Tibial artery (tissue), 4 donors: Measurements from ENCODE around the gene GLRA2.

ENCODE experiments used
- DNase-seq, 2 donors: peaks; one replicate each; pipeline ENCODE4 v3.0.0-alpha.2; 2019
- H3K27ac ChIP-seq, 2 donors: fragments of 200-600 bp; sonication (generic) in 1 of 2; 1 replicate in 1 of 2; 2 replicates in 1 of 2; pipeline ENCODE4 v1.5.1; 2018 to 2019; ENCODE audit warnings: mild to moderate bottlenecking in 1 of 2
- H3K27me3 ChIP-seq, 2 donors: fragments of 200-600 bp; sonication (generic) in 1 of 2; one replicate each; pipeline versions ENCODE4 v1.5.1 to v1.6.0; 2016 to 2019
- H3K36me3 ChIP-seq, 3 donors: fragments of 200-600 bp; sonication (generic) in 2 of 3; one replicate each; pipeline ENCODE4 v1.5.1; 2016 to 2019; ENCODE audit warnings: mild to moderate bottlenecking in 2 of 3
- H3K4me1 ChIP-seq, 4 donors: fragments of 200-600 bp; sonication (generic) in 2 of 4; 1 replicate in 3 of 4; 2 replicates in 1 of 4; pipeline ENCODE4 v1.5.1; 2016 to 2019
- H3K4me3 ChIP-seq, 2 donors: fragments of 200-600 bp; sonication (generic) in 1 of 2; 1 replicate in 1 of 2; 2 replicates in 1 of 2; pipeline ENCODE4 v1.5.1; 2018 to 2019; ENCODE audit warnings: mild to moderate bottlenecking in 2 of 2
- H3K9me3 ChIP-seq, 3 donors: fragments of 200-600 bp; sonication (generic) in 1 of 3; one replicate each; pipeline ENCODE4 v1.5.1; 2016 to 2019
- intact Hi-C: fragments of 100-400 bp; cut with DNase I; formaldehyde crosslinking; loops from one replicate; pipeline ENCODE4 v1.15.0; 2023; ENCODE audit warnings: low total_unique reads
- TF ChIP-seq, protein P1 (sequence below), 2 experiments: fragments of 200-600 bp in 1 of 2; fragments of 450-650 bp in 1 of 2; IDR thresholded peaks; one replicate each; pipeline ENCODE4 v1.5.1; 2017 to 2019; ENCODE audit warnings: antibody characterized with exemption in 2 of 2, mild to moderate bottlenecking in 1 of 2, moderate library complexity in 1 of 2

Gene GLRA2

DNA sequence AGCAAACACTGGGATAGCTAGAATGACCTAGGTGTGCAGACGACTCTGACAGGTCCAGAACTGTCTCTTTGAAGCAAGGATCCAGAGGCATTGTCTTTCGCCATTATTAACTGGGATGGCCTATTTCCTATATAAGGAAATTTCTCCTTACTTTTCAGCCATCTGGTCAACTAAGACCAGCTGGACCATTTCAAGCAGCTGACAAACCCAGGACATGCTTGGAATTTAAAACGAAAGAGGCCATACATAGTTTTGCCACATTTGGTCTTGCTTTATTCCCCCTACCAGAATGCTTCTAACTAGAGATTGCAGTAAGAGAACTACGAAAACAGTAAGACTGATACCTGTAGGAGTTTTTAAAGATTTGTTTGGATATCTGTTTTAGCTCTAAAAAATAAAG is 87.0 kb downstream of the GLRA2 start:
- H3K4me1 ChIP-seq = no peaks in the 10 kb centered on the region
- H3K4me3 ChIP-seq = no peak overlapping the region
- H3K36me3 ChIP-seq = no peaks in the 10 kb centered on the region
- no peaks in the 10 kb centered on the region for H3K27me3 ChIP-seq
- H3K27ac ChIP-seq = no peak overlapping the region
- intact Hi-C loops = no loop called here
- H3K9me3 ChIP-seq = no peaks in the 10 kb centered on the region
- TF ChIP-seq, protein P1, sequence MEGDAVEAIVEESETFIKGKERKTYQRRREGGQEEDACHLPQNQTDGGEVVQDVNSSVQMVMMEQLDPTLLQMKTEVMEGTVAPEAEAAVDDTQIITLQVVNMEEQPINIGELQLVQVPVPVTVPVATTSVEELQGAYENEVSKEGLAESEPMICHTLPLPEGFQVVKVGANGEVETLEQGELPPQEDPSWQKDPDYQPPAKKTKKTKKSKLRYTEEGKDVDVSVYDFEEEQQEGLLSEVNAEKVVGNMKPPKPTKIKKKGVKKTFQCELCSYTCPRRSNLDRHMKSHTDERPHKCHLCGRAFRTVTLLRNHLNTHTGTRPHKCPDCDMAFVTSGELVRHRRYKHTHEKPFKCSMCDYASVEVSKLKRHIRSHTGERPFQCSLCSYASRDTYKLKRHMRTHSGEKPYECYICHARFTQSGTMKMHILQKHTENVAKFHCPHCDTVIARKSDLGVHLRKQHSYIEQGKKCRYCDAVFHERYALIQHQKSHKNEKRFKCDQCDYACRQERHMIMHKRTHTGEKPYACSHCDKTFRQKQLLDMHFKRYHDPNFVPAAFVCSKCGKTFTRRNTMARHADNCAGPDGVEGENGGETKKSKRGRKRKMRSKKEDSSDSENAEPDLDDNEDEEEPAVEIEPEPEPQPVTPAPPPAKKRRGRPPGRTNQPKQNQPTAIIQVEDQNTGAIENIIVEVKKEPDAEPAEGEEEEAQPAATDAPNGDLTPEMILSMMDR (IDR thresholded peaks at IDR 0.05) = no peak
- DNase-seq = no peak

DNA sequence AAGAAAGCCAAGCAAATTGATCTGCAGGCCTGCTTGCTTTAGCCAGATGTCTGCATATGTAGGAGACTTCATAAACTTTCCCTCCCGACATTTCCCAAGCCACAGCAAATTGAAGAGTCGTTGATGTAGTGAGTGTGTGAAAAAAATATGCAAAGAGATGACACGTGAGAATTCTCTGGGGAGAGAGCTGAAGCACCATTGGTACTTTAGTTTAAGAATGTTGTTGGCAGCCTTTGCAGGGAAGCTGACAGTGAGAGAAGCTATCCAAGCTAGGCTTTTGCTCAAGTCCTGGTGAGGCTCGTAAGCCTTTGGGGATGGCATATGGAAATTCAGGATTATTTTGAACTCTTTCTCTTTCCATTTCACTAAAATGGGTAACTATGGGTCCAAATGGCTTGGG is 87.5 kb downstream of the GLRA2 start:
- no peaks in the 10 kb centered on the region for H3K4me1 ChIP-seq
- H3K4me3 ChIP-seq = no peak overlapping the region
- H3K27me3 ChIP-seq = no peaks in the 10 kb centered on the region
- intact Hi-C loops = no loop called here
- H3K36me3 ChIP-seq = no peaks in the 10 kb centered on the region
- no peak overlapping the region for H3K27ac ChIP-seq
- TF ChIP-seq, protein P1 (IDR thresholded peaks at IDR 0.05) = no peak
- H3K9me3 ChIP-seq = no peaks in the 10 kb centered on the region
- DNase-seq = no peak

DNA sequence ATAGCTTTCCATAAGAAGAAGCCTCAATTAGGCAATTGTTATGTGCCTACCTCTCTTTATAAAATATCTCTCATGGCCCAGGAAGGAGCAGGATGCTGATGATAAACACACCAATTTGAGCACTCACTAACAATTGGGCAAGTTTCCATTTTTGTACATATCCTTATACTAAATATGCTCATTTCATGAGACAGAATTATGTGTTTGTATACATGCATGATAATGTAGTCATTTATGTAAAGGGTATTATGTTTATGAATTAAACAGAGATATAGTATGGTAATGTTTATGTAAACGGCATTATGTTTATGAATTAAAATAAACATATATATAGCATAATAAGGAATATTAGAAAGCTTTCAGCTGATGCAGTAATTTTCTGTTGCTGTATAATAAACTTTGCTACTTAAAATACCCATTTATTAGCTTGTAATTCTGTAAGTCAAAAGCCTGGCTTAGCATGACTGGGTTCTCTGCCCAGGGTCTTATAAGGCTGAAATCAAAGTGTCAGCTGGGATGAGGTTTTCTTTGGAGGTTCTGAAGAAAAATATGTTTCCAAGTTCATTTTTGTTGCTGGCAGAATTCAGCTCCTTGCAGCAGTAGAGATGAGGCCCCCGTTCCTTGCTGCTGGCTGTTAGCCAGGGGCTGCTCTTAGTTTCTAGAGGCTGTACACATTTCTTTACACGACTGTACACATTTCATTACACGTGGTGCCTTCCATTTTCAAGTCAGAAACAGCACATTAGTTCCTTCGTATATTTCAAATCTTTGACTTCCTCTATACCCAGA is 89.0 kb downstream of the GLRA2 start:
- Histone ChIP-seq H3K9me3 (no peaks in the 10 kb centered on the region), H3K27me3 (no peaks in the 10 kb centered on the region), H3K27ac (no peak overlapping the region), H3K4me1 (no peaks in the 10 kb centered on the region), H3K4me3 (no peak overlapping the region), H3K36me3 (no peaks in the 10 kb centered on the region)
- TF ChIP-seq, protein P1 (IDR thresholded peaks at IDR 0.05) = no peak
- no peak for DNase-seq
- intact Hi-C loops = no loop called here

DNA sequence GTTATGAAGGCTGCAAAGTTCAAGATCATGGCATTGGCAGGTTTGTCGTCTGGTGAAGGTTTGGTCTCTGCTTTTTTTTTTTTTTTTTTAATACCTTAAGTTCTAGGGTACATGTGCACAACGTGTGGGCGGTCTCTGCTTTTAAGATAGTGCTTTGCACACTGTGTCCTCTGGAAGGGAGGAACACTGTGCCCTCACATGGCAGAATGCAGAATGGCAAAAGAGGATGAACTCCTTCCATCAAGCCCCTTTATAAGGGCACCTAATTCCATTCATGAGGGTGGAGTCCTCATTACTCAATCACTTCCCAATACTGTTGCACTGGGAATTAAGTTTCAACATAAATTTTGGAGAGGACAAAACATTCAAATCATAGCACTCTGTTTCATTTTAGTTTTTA is 101.4 kb downstream of the GLRA2 start:
- H3K27me3 ChIP-seq = no peaks in the 10 kb centered on the region
- no peaks in the 10 kb centered on the region for H3K4me1 ChIP-seq
- no peak overlapping the region for H3K27ac ChIP-seq
- TF ChIP-seq, protein P1 (IDR thresholded peaks at IDR 0.05) = no peak
- intact Hi-C loops = no loop called here
- no peak overlapping the region for H3K4me3 ChIP-seq
- H3K36me3 ChIP-seq = no peaks in the 10 kb centered on the region
- no peaks in the 10 kb centered on the region for H3K9me3 ChIP-seq
- DNase-seq = no peak

DNA sequence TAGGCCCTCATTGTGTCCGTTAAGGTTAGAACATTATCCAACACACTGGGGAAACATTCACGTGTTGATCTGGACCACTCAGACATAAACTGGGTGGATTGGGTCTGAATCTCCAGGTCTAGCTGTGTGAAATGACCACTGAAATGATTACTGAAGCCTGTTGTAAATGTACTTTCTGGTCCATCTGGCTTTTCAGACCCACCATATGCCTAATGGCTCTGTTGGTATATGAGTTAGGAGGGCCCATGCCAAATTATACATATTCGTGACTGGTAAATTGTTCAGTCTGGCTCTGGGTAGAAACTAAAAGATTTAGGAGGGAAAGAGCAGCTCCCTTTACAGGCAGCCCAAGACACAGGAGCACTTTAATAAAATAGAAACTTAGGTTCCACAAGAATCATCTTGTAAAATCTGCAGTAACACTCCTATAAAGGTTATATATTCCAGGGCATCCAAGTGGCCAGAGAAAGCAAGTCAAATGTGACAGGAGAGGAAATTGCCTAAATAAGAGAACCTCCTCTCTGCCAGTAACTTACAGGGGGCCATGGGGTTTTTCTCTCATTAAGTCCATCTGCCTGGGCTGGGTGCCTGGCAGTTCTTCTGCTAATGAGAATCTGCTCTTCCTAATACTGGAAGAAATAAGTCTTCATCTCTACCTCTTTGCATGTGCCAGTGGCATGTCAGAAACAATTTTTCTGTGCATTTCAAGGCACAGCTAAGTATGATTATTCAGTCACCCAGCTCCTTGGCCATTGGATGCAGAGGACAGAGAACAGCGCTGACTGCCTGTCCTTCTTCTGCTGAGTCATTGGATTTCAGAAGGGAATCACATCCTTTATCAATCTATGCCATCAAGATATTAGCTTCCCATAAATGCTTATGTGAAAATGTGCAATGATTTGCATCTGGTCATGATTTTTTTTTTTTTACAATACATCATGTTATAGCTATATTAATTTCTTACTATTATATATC is 112.6 kb downstream of the GLRA2 start:
- intact Hi-C loops = no loop called here
- TF ChIP-seq, protein P1 (IDR thresholded peaks at IDR 0.05) = no peak
- Histone ChIP-seq H3K27me3 (no peaks in the 10 kb centered on the region), H3K27ac (no peak overlapping the region), H3K4me3 (no peak overlapping the region), H3K4me1 (no peaks in the 10 kb centered on the region), H3K36me3 (no peaks in the 10 kb centered on the region), H3K9me3 (no peaks in the 10 kb centered on the region)
- no peak for DNase-seq
